Measurements from ENCODE around the gene PLXDC1.

The PLXDC1 gene

GRCh38 chr17:39114723-39115122 lies 36.7 kb downstream of the PLXDC1 start:
- Histone ChIP-seq H3K4me3 (ENCODE audit: low read length) (no peak overlapping the region), H3K27me3 (ENCODE audit: control insufficient read depth, insufficient read depth, low read length) (no peaks in the 10 kb centered on the region), H3K9me3 (ENCODE audit: control insufficient read depth, low read length) (no peaks in the 10 kb centered on the region), H3K9ac (ENCODE audit: low read length) (no peak overlapping the region), H3K4me1 (ENCODE audit: control insufficient read depth, insufficient read depth, low read length) (peaks cover 15% of the 10 kb centered on the region), H3K36me3 (ENCODE audit: control insufficient read depth, insufficient read depth, low read length) (no peaks in the 10 kb centered on the region)

DNA sequence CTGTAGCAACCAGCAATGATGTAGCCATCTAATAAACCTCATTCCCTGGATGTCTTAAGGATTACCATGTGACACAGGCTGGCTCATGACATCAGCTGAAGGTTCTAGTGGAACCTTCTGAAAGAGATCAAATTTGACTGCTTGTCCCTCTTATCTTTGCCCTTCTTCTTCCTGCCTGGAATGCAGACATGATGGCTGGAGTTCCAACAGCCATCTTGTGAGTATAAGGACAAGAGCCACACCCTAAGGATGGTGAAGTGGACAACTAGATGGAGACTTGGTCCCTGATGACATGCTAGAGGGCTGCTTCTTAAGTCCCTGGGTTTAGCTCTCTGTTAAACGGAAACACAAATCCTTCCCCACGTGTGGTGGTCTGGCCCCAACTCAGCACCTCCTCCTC lies 37.6 kb downstream of the PLXDC1 start:
- Histone ChIP-seq H3K4me3 (ENCODE audit: low read length) (no peak overlapping the region), H3K9me3 (ENCODE audit: control insufficient read depth, low read length) (no peaks in the 10 kb centered on the region), H3K36me3 (ENCODE audit: control insufficient read depth, insufficient read depth, low read length) (no peaks in the 10 kb centered on the region), H3K9ac (ENCODE audit: low read length) (no peak overlapping the region), H3K27me3 (ENCODE audit: control insufficient read depth, insufficient read depth, low read length) (no peaks in the 10 kb centered on the region), H3K4me1 (ENCODE audit: control insufficient read depth, insufficient read depth, low read length) (peaks cover 23% of the 10 kb centered on the region)

GRCh38 chr17:39110435-39111136 lies 40.9 kb downstream of the PLXDC1 start:
- Histone ChIP-seq H3K27me3 (ENCODE audit: control insufficient read depth, insufficient read depth, low read length) (no peaks in the 10 kb centered on the region), H3K9me3 (ENCODE audit: control insufficient read depth, low read length) (no peaks in the 10 kb centered on the region), H3K36me3 (ENCODE audit: control insufficient read depth, insufficient read depth, low read length) (no peaks in the 10 kb centered on the region), H3K4me3 (ENCODE audit: low read length) (no peak overlapping the region), H3K9ac (ENCODE audit: low read length) (no peak overlapping the region), H3K4me1 (ENCODE audit: control insufficient read depth, insufficient read depth, low read length) (peaks cover 24% of the 10 kb centered on the region)

DNA sequence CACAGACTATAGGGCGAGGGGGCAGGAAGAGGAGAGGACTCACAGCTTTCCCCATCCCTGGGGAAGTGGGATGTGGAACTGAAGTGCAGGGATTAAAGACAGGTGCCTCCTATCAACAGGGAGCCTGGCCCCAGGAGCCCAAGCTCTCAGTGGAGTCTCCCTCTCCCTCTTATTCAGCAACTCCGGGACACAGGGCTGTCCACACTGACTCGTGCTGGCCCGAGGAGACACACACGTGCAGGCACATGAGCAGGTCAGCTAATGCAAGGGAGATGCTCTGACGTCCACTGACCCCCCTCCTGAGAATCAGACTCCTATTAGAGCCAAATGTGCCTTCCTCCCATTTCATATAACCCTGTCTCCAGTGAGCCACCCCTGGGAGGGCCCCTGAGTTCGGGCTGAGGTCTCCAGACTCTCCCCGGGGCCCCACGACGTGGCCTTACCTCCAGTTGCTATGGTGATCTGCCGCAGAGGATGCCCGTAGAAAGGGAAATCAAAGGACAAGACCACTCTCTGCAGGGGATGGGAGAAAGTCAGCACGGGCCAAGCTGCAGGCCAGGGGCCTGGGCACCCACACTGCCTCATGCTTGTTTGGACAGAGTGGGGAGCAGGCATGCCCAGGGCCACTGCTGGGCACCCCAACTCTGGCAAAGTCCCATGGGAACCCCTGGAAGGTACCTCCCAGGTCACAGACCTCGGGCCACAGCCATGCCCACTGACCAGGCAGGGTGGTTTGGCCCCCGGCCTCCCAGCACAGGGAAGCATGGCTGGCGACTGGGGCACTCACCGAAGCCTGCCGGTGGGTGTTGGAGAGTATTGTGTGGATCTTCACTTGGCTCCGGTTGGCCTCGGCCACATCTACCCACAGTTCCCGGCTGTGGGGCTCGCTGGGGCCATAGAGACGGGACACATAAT lies 42.7 kb downstream of the PLXDC1 start:
- no peaks in the 10 kb centered on the region for H3K36me3 ChIP-seq (ENCODE audit: control insufficient read depth, insufficient read depth, low read length)
- no peaks in the 10 kb centered on the region for H3K27me3 ChIP-seq (ENCODE audit: control insufficient read depth, insufficient read depth, low read length)
- H3K4me1 ChIP-seq (ENCODE audit: control insufficient read depth, insufficient read depth, low read length) = peaks cover 35% of the 10 kb centered on the region
- no peak overlapping the region for H3K9ac ChIP-seq (ENCODE audit: low read length)
- no peaks in the 10 kb centered on the region for H3K9me3 ChIP-seq (ENCODE audit: control insufficient read depth, low read length)
- no peak overlapping the region for H3K4me3 ChIP-seq (ENCODE audit: low read length)

GRCh38 chr17:39107973-39108372 lies 43.5 kb downstream of the PLXDC1 start:
- Histone ChIP-seq H3K4me3 (ENCODE audit: low read length) (no peak overlapping the region), H3K27me3 (ENCODE audit: control insufficient read depth, insufficient read depth, low read length) (no peaks in the 10 kb centered on the region), H3K9me3 (ENCODE audit: control insufficient read depth, low read length) (no peaks in the 10 kb centered on the region), H3K36me3 (ENCODE audit: control insufficient read depth, insufficient read depth, low read length) (no peaks in the 10 kb centered on the region), H3K9ac (ENCODE audit: low read length) (no peak overlapping the region), H3K4me1 (ENCODE audit: control insufficient read depth, insufficient read depth, low read length) (peaks cover 35% of the 10 kb centered on the region)

DNA sequence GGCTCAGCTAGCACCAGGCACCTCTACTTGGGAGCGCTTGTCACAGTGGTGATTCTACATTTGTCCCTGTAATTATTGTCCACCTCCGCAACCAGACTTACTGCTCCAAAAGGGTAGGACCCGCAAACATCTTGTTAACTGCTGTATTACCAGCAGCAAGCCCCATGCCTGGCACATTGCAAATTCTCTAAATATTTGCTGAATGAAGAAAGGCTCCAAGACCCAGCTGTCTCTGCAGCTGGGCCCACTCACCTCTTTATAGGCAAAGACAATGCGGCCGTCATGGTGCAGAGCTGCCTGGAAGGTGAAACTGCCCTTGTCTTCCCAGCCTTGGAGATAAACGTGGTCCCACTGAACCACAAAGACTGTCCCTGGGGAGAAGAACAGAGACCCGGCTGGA lies 44.3 kb downstream of the PLXDC1 start:
- Histone ChIP-seq H3K4me1 (ENCODE audit: control insufficient read depth, insufficient read depth, low read length) (peaks cover 37% of the 10 kb centered on the region), H3K4me3 (ENCODE audit: low read length) (no peak overlapping the region), H3K9ac (ENCODE audit: low read length) (no peak overlapping the region), H3K27me3 (ENCODE audit: control insufficient read depth, insufficient read depth, low read length) (no peaks in the 10 kb centered on the region), H3K9me3 (ENCODE audit: control insufficient read depth, low read length) (no peaks in the 10 kb centered on the region), H3K36me3 (ENCODE audit: control insufficient read depth, insufficient read depth, low read length) (no peaks in the 10 kb centered on the region)

DNA sequence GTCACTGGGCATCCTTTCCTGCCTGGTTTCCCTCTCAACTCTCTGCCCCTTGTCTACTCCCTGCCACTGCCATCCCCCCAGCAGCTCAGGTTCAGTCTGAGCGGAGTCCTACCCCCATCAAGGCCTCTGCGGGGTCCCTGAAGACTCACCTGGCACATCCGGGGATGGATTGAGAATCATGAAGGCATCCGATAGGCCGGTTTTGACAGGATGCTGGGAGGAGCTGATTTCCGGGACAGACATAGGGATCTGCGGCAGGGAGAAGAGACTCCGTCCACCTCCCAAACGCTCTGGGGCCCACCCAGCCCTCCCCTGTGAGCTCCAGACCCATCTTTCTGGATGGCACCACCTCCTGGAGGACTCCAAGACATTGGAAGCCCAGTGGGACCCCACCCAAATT lies 45.7 kb downstream of the PLXDC1 start:
- no peaks in the 10 kb centered on the region for H3K36me3 ChIP-seq (ENCODE audit: control insufficient read depth, insufficient read depth, low read length)
- H3K4me3 ChIP-seq (ENCODE audit: low read length) = no peak overlapping the region
- no peaks in the 10 kb centered on the region for H3K27me3 ChIP-seq (ENCODE audit: control insufficient read depth, insufficient read depth, low read length)
- no peak overlapping the region for H3K9ac ChIP-seq (ENCODE audit: low read length)
- peaks cover 37% of the 10 kb centered on the region for H3K4me1 ChIP-seq (ENCODE audit: control insufficient read depth, insufficient read depth, low read length)
- H3K9me3 ChIP-seq (ENCODE audit: control insufficient read depth, low read length) = no peaks in the 10 kb centered on the region

- Histone ChIP-seq H3K36me3 (ENCODE audit: control insufficient read depth, insufficient read depth, low read length) (no peaks in the 10 kb centered on the region), H3K4me1 (ENCODE audit: control insufficient read depth, insufficient read depth, low read length) (peaks cover 34% of the 10 kb centered on the region), H3K9me3 (ENCODE audit: control insufficient read depth, low read length) (no peaks in the 10 kb centered on the region), H3K4me3 (ENCODE audit: low read length) (no peak overlapping the region), H3K27me3 (ENCODE audit: control insufficient read depth, insufficient read depth, low read length) (peaks cover under 1% of the 10 kb centered on the region), H3K9ac (ENCODE audit: low read length) (no peak overlapping the region)
These were observed 46.8 kb downstream of the PLXDC1 start for GRCh38 chr17:39104657-39105056.

DNA sequence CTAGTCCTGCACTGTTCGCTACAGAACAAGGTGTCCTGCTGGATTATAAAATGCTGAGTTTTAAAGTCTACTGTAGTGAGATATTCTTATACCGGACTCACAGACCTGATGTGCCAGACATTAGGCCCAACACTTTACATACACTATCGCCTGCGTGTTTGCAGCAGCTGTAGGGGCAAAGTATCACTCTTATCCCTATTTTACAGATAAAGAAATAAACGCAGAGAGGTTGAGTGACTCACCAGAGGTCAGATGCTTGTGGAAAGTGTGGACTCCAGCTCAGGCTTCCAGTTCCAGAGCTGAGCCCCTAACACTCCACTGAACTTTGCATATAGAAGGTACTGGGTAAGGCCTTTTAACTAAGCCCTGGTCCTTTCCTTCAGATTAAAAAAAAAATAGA lies 47.4 kb downstream of the PLXDC1 start:
- no peaks in the 10 kb centered on the region for H3K36me3 ChIP-seq (ENCODE audit: control insufficient read depth, insufficient read depth, low read length)
- H3K4me1 ChIP-seq (ENCODE audit: control insufficient read depth, insufficient read depth, low read length) = peaks cover 34% of the 10 kb centered on the region
- no peaks in the 10 kb centered on the region for H3K9me3 ChIP-seq (ENCODE audit: control insufficient read depth, low read length)
- no peak overlapping the region for H3K4me3 ChIP-seq (ENCODE audit: low read length)
- peaks cover 6% of the 10 kb centered on the region for H3K27me3 ChIP-seq (ENCODE audit: control insufficient read depth, insufficient read depth, low read length)
- H3K9ac ChIP-seq (ENCODE audit: low read length) = no peak overlapping the region

DNA sequence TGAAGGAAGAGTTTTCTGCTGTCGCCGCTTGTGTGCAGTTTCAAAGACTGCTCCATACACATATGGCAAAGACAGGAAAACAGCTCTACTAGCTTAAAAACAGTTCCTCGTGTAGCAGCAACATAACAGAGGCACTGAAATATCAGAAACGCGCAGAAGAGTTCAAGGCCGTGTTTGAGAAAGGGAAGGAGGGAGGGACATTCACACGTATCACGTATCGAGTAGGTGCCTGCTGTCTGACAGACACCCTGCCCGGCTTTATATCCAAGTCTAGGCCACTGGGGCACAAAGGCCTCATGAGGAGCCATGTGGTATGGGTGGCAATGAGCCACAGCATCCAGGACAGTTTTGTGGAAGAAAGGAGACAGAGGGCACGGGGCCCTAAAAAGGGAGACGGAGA lies 50.3 kb downstream of the PLXDC1 start:
- H3K4me1 ChIP-seq (ENCODE audit: control insufficient read depth, insufficient read depth, low read length) = peaks cover 35% of the 10 kb centered on the region

DNA sequence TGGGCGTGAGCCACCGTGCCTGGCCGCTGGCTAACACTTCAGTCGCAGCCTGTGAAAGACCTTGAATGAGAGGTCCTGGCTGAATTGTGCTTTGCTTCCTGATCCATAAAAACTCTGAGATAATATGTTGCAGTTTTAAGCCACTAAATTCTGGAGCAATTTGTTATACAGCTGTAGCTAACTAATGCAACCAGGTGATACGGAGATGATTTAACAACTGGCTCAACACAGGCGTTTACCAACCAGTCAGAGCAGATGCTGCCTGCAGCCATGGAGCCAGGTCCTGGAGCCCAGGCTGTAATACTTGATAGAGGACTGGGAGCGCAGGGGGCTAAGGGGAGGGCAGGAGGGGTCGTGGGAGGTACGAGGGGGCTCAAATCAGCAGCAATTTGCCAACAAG lies 50.9 kb downstream of the PLXDC1 start:
- no peak overlapping the region for H3K4me3 ChIP-seq (ENCODE audit: low read length)
- no peak overlapping the region for H3K9ac ChIP-seq (ENCODE audit: low read length)
- H3K4me1 ChIP-seq (ENCODE audit: control insufficient read depth, insufficient read depth, low read length) = peaks cover 35% of the 10 kb centered on the region
- peaks cover 10% of the 10 kb centered on the region for H3K27me3 ChIP-seq (ENCODE audit: control insufficient read depth, insufficient read depth, low read length)
- no peaks in the 10 kb centered on the region for H3K9me3 ChIP-seq (ENCODE audit: control insufficient read depth, low read length)
- H3K36me3 ChIP-seq (ENCODE audit: control insufficient read depth, insufficient read depth, low read length) = no peaks in the 10 kb centered on the region

More for the DNA sequence above, 50.3 kb downstream of the PLXDC1 start:
- Histone ChIP-seq H3K9ac (ENCODE audit: low read length) (no peak overlapping the region), H3K36me3 (ENCODE audit: control insufficient read depth, insufficient read depth, low read length) (no peaks in the 10 kb centered on the region), H3K9me3 (ENCODE audit: control insufficient read depth, low read length) (no peaks in the 10 kb centered on the region), H3K4me3 (ENCODE audit: low read length) (no peak overlapping the region), H3K27me3 (ENCODE audit: control insufficient read depth, insufficient read depth, low read length) (peaks cover 10% of the 10 kb centered on the region)

- Histone ChIP-seq H3K4me1 (ENCODE audit: control insufficient read depth, insufficient read depth, low read length) (peaks cover 34% of the 10 kb centered on the region), H3K36me3 (ENCODE audit: control insufficient read depth, insufficient read depth, low read length) (no peaks in the 10 kb centered on the region), H3K27me3 (ENCODE audit: control insufficient read depth, insufficient read depth, low read length) (peaks cover 10% of the 10 kb centered on the region), H3K9me3 (ENCODE audit: control insufficient read depth, low read length) (no peaks in the 10 kb centered on the region), H3K9ac (ENCODE audit: low read length) (no peak overlapping the region), H3K4me3 (ENCODE audit: low read length) (no peak overlapping the region)
These were observed 51.7 kb downstream of the PLXDC1 start for GRCh38 chr17:39099663-39100286.
